ENCODE data around the gene RBM33. TPM values are rescaled to one million over a fixed set of nuclear protein-coding genes. Genes with fewer than 3 reads are reported as not detected.

Gene RBM33
- total and polyA plus RNA-seq, 2 of the 13 experiments (the other 11 are each of a cell fraction or from before 2014, with no cell fraction given), result 12.4 to 28.9 TPM

- TF ChIP-seq ZBTB40 (IDR thresholded peaks at IDR 0.05) (no peak), ZBTB40 (CRISPR knock-in tag; IDR thresholded peaks at IDR 0.05) (no peak), STAT5B (CRISPR knock-in tag; IDR thresholded peaks at IDR 0.05) (no peak), ZNF18 (CRISPR knock-in tag; IDR thresholded peaks at IDR 0.05; ENCODE audit: insufficient replicate concordance) (no peak), GPN1 (CRISPR knock-in tag; IDR thresholded peaks at IDR 0.05; ENCODE audit: borderline replicate concordance) (no peak), CBX5 (CRISPR knock-in tag; IDR thresholded peaks at IDR 0.05; ENCODE audit: borderline replicate concordance) (no peak), ZNF737 (CRISPR knock-in tag; IDR thresholded peaks at IDR 0.05; ENCODE audit: borderline replicate concordance) (no peak), BRCA1 (CRISPR knock-in tag; IDR thresholded peaks at IDR 0.05) (no peak), FOXK2 (IDR thresholded peaks at IDR 0.05) (no peak), IKZF4 (CRISPR knock-in tag; IDR thresholded peaks at IDR 0.05; ENCODE audit: borderline replicate concordance, low read depth, not compliant biosample characterization) (no peak), ZNF549 (CRISPR knock-in tag; IDR thresholded peaks at IDR 0.05) (no peak), TOPORS (CRISPR knock-in tag; IDR thresholded peaks at IDR 0.05) (no peak; the same call in 1 of the 2 replicates)
- TF ChIP-seq, protein P1, sequence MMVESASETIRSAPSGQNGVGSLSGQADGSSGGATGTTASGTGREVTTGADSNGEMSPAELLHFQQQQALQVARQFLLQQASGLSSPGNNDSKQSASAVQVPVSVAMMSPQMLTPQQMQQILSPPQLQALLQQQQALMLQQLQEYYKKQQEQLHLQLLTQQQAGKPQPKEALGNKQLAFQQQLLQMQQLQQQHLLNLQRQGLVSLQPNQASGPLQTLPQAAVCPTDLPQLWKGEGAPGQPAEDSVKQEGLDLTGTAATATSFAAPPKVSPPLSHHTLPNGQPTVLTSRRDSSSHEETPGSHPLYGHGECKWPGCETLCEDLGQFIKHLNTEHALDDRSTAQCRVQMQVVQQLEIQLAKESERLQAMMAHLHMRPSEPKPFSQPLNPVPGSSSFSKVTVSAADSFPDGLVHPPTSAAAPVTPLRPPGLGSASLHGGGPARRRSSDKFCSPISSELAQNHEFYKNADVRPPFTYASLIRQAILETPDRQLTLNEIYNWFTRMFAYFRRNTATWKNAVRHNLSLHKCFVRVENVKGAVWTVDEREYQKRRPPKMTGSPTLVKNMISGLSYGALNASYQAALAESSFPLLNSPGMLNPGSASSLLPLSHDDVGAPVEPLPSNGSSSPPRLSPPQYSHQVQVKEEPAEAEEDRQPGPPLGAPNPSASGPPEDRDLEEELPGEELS (CRISPR knock-in tag; IDR thresholded peaks at IDR 0.05), result peak; percentile 57
- TF ChIP-seq, protein P2, sequence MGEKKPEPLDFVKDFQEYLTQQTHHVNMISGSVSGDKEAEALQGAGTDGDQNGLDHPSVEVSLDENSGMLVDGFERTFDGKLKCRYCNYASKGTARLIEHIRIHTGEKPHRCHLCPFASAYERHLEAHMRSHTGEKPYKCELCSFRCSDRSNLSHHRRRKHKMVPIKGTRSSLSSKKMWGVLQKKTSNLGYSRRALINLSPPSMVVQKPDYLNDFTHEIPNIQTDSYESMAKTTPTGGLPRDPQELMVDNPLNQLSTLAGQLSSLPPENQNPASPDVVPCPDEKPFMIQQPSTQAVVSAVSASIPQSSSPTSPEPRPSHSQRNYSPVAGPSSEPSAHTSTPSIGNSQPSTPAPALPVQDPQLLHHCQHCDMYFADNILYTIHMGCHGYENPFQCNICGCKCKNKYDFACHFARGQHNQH (CRISPR knock-in tag; IDR thresholded peaks at IDR 0.05), result 0 out of 2 replicates have a peak, but pooled peaks have one; percentile 8
Observed at GRCh38 chr7:155807789-155808548, 163.5 kb downstream of the RBM33 start (continued).
